H1 (cell line): ENCODE measurements around the gene C1orf74. TPM values are rescaled to one million over a fixed set of nuclear protein-coding genes. Genes with fewer than 3 reads are reported as not detected.
"Not testable (repeated sequence)": the region's sequence is repeated elsewhere in the genome, so short reads cannot be mapped to it uniquely, and the experiment has no call there.

Source experiments
- CTCF ChIA-PET: fragments of 300-600 bp; sonication (Branson Sonifier 250); formaldehyde crosslinking; loops from one replicate; lab custom pipeline; 2021; ENCODE audit not compliant: partially characterized antibody; lab: Charles Lee
- POLR2A ChIA-PET: fragments of 300-600 bp; sonication (Branson Sonifier 250); formaldehyde crosslinking; loops from one replicate; lab custom pipeline; 2021; ENCODE audit warnings: inconsistent platforms; ENCODE audit not compliant: partially characterized antibody; lab: Charles Lee
- DNase-seq, 2 experiments: peaks; one replicate each; pipeline versions ENCODE4 v3.0.0 to v3.0.0-alpha.2; 2010 to 2022; ENCODE audit warnings: low spot score in 2 of 2, low read depth in 1 of 2, mixed read lengths in 1 of 2
- FAIRE-seq: peaks from 2 replicates; lab custom pipeline; 2011; peaks lifted over from hg19 to GRCh38; lab: Jason Lieb, UNC
- H2AFZ ChIP-seq: 2 replicates; pipeline ENCODE4 v1.8.1; 2012; ENCODE audit warnings: low read length, inconsistent platforms
- H2AK5ac ChIP-seq: 2 replicates; pipeline ENCODE4 v1.6.1; 2013; ENCODE audit warnings: low read depth, low read length
- H2BK120ac ChIP-seq: replicated peaks from 2 replicates; pipeline ENCODE3; 2013; ENCODE audit warnings: low read depth, low read length, inconsistent platforms
- H2BK12ac ChIP-seq: 2 replicates; pipeline ENCODE4 v1.6.1; 2013; ENCODE audit warnings: low read depth, low read length
- H2BK15ac ChIP-seq: 2 replicates; pipeline ENCODE4 v1.6.1; 2013; ENCODE audit warnings: low read length
- H2BK20ac ChIP-seq: 2 replicates; pipeline ENCODE4 v1.6.1; 2013; ENCODE audit warnings: low read length
- H2BK5ac ChIP-seq: 2 replicates; pipeline ENCODE4 v1.6.1; 2013; ENCODE audit warnings: low read depth, low read length
- H3K14ac ChIP-seq: 2 replicates; pipeline ENCODE4 v1.6.1; 2013; ENCODE audit warnings: inconsistent platforms; ENCODE audit not compliant: insufficient read length
- H3K18ac ChIP-seq: 2 replicates; pipeline ENCODE4 v1.6.1; 2013; ENCODE audit warnings: low read length; ENCODE audit errors: extremely low read depth
- H3K23ac ChIP-seq: 2 replicates; pipeline ENCODE4 v1.6.1; 2013; ENCODE audit warnings: inconsistent platforms; ENCODE audit not compliant: insufficient read length
- H3K23me2 ChIP-seq: 2 replicates; pipeline ENCODE4 v1.6.1; 2013; ENCODE audit warnings: low read depth, low read length
- H3K27ac ChIP-seq: 2 replicates; pipeline ENCODE4 v1.6.1; 2011; ENCODE audit warnings: low read depth, low read length, inconsistent platforms
- H3K27me3 ChIP-seq, 4 experiments: replicated peaks in 1 of 4; 1 replicate in 1 of 4; 2 replicates in 3 of 4; pipeline versions ENCODE4 v1.6.1 to v1.8.1; 2011 to 2013; ENCODE audit warnings: low read length in 3 of 4, mild to moderate bottlenecking in 3 of 4, inconsistent platforms in 2 of 4, mixed read lengths in 2 of 4, moderate library complexity in 1 of 4; ENCODE audit not compliant: control insufficient read depth in 3 of 4, insufficient read depth in 3 of 4; ENCODE audit errors: extremely low read depth in 1 of 4
- H3K36me3 ChIP-seq, 4 experiments: 2 replicates each; pipeline versions ENCODE4 v1.6.1 to v1.8.1; 2011 to 2013; ENCODE audit warnings: mild to moderate bottlenecking in 4 of 4, low read length in 3 of 4, moderate library complexity in 2 of 4, control low read depth in 1 of 4, inconsistent platforms in 1 of 4; ENCODE audit not compliant: insufficient read depth in 4 of 4, control insufficient read depth in 2 of 4
- H3K4ac ChIP-seq: replicated peaks from 2 replicates; pipeline ENCODE3; 2013; ENCODE audit warnings: low read length, low read depth, mixed read lengths, inconsistent platforms; ENCODE audit not compliant: insufficient read length
- H3K4me1 ChIP-seq, 4 experiments: replicated peaks in 1 of 4; 1 replicate in 1 of 4; 2 replicates in 3 of 4; pipeline versions ENCODE4 v1.6.1 to v1.8.1; 2011 to 2013; ENCODE audit warnings: low read length in 3 of 4, inconsistent platforms in 2 of 4, mixed read lengths in 1 of 4; ENCODE audit not compliant: insufficient read depth in 4 of 4, control insufficient read depth in 3 of 4
- H3K4me2 ChIP-seq, 2 experiments: 2 replicates each; pipeline versions ENCODE4 v1.6.1 to v1.8.1; 2011 to 2013; ENCODE audit warnings: low read depth in 2 of 2, low read length in 2 of 2, control low read depth in 1 of 2, inconsistent platforms in 1 of 2, mild to moderate bottlenecking in 1 of 2; ENCODE audit not compliant: insufficient read depth in 1 of 2
- H3K4me3 ChIP-seq, 4 experiments: fragments of 200-600, 300-600 bp in 1 of 4; sonication (generic), shearing (Covaris generic), sonication (Bioruptor Twin) in 1 of 4; 2 replicates each; pipeline versions ENCODE4 v1.5.1 to v1.8.1; 2011 to 2016; ENCODE audit warnings: low read length in 4 of 4, low read depth in 3 of 4, control low read depth in 2 of 4, inconsistent platforms in 2 of 4, mild to moderate bottlenecking in 2 of 4, mixed read lengths in 1 of 4, moderate library complexity in 1 of 4; ENCODE audit not compliant: insufficient read depth in 2 of 4; ENCODE audit errors: extremely low read depth in 1 of 4
- H3K56ac ChIP-seq: replicated peaks from 2 replicates; pipeline ENCODE3; 2013; ENCODE audit warnings: low read depth, mild to moderate bottlenecking, mixed read lengths, low read length, inconsistent platforms; ENCODE audit not compliant: insufficient read length
- H3K79me1 ChIP-seq: 2 replicates; pipeline ENCODE4 v1.6.1; 2013; ENCODE audit warnings: low read depth, low read length, control low read depth
- H3K79me2 ChIP-seq, 2 experiments: 2 replicates each; pipeline versions ENCODE4 v1.6.1 to v1.8.1; 2012 to 2013; ENCODE audit warnings: low read length in 2 of 2, mild to moderate bottlenecking in 2 of 2, inconsistent platforms in 1 of 2; ENCODE audit not compliant: insufficient read depth in 2 of 2, control insufficient read depth in 1 of 2
- H3K9ac ChIP-seq, 4 experiments: replicated peaks in 1 of 4; 1 replicate in 1 of 4; 2 replicates in 3 of 4; pipeline versions ENCODE4 v1.6.1 to v1.8.1; 2011 to 2013; ENCODE audit warnings: low read depth in 3 of 4, low read length in 3 of 4, control low read depth in 2 of 4, mild to moderate bottlenecking in 2 of 4, moderate library complexity in 2 of 4, inconsistent platforms in 1 of 4; ENCODE audit errors: extremely low read depth in 1 of 4
- H3K9me3 ChIP-seq, 2 experiments: 2 replicates each; pipeline versions ENCODE4 v1.6.1 to v1.8.1; 2012 to 2013; ENCODE audit warnings: mild to moderate bottlenecking in 2 of 2, moderate library complexity in 2 of 2, control low read depth in 1 of 2, inconsistent platforms in 1 of 2, low read depth in 1 of 2, low read length in 1 of 2, mixed read lengths in 1 of 2; ENCODE audit not compliant: insufficient read depth in 2 of 2
- H4K20me1 ChIP-seq, 2 experiments: replicated peaks in 1 of 2; 2 replicates each; pipeline versions ENCODE3 to v1.8.1; 2011 to 2013; ENCODE audit warnings: inconsistent platforms in 2 of 2, low read length in 2 of 2, mild to moderate bottlenecking in 1 of 2; ENCODE audit not compliant: insufficient read depth in 2 of 2, control insufficient read depth in 1 of 2
- H4K5ac ChIP-seq: 2 replicates; pipeline ENCODE4 v1.6.1; 2013; ENCODE audit warnings: low read length, low read depth, mixed read lengths, inconsistent platforms; ENCODE audit not compliant: insufficient read length
- H4K8ac ChIP-seq: 2 replicates; pipeline ENCODE4 v1.8.0; 2013; ENCODE audit warnings: mild to moderate bottlenecking, moderate library complexity, low read length, inconsistent platforms; ENCODE audit not compliant: insufficient read depth; ENCODE audit errors: extremely low read depth
- H4K91ac ChIP-seq: replicated peaks from 2 replicates; pipeline ENCODE3; 2013; ENCODE audit warnings: low read length, mixed read lengths, inconsistent platforms; ENCODE audit not compliant: insufficient read length
- WGBS, 2 experiments: shearing (Covaris generic) in 1 of 2; methylation state at CpG; one replicate each; pipeline versions ENCODE4 v1.1.6 to v1.1.7; 2013 to 2015; ENCODE audit warnings: low lambda C conversion rate in 2 of 2, mixed read lengths in 2 of 2, inconsistent platforms in 1 of 2, low coverage in 1 of 2, missing lambda C conversion rate in 1 of 2; ENCODE audit not compliant: insufficient replicate concordance in 2 of 2, insufficient coverage in 1 of 2, insufficient read length in 1 of 2; ENCODE audit errors: extremely low coverage in 1 of 2, missing lambda C conversion rate in 1 of 2; 5-methylcytosine and 5-hydroxymethylcytosine counted together
- polyA plus RNA-seq, 7 experiments: library from polyadenylated mRNA; depleted of rRNA in 3 of 7; stranded (reverse) in 5 of 7; unstranded in 2 of 7; fragments of >200 nt in 5 of 7; fragments of 200-250 nt in 2 of 7; gene quantifications; 1 replicate in 5 of 7; 2 replicates in 1 of 7; 4 replicates in 1 of 7; pipeline versions ENCODE4 v1.2.1 to v1.2.3, GENCODE V29; 2011 to 2013; ENCODE audit warnings: missing spikeins in 2 of 7, mixed read lengths in 2 of 7
- total RNA-seq: library from RNA; stranded (reverse); fragmentation: NEBNext Ultra II Directional; extraction: Animal tissue kit (Norgen Biotek cat#: 25700); gene quantifications from 2 replicates; pipeline ENCODE4 v1.2.1, GENCODE V29; 2021

The C1orf74 gene
- total and polyA plus RNA-seq, 2 of the 8 experiments (the other 6 are each of a cell fraction or from before 2014, with no cell fraction given) = 3.1 to 3.9 TPM

- POLR2A ChIA-PET, H3K4me2 ChIP-seq, H3K14ac ChIP-seq, H3K4me1 ChIP-seq, H4K91ac ChIP-seq, H2AFZ ChIP-seq, H3K56ac ChIP-seq, H4K20me1 ChIP-seq, H2BK5ac ChIP-seq, H2BK120ac ChIP-seq, H3K23me2 ChIP-seq, H3K23ac ChIP-seq, H2BK15ac ChIP-seq, H3K4me3 ChIP-seq, H3K9me3 ChIP-seq, H3K18ac ChIP-seq, H2BK12ac ChIP-seq, H3K79me1 ChIP-seq, FAIRE-seq, H3K27me3 ChIP-seq, H3K9ac ChIP-seq, H3K4ac ChIP-seq, H4K8ac ChIP-seq, H3K27ac ChIP-seq, DNase-seq, H2AK5ac ChIP-seq, H3K79me2 ChIP-seq, H4K5ac ChIP-seq, H2BK20ac ChIP-seq: not testable (repeated sequence)
- H3K36me3 ChIP-seq = peaks cover 2 to 10% (median 5%) of the 10 kb centered on the region in 4 experiments; a peak in 7 of 8 replicates
- CTCF ChIA-PET = interaction anchor here (0.7 to 2.4 kb wide), 2 partner anchors 17 to 29 kb away, joined by 3 to 7 read pairs; no protein-coding TSS in a partner anchor
- WGBS, 2 experiments = 86% methylated on average over 3 of the region's 3 CpGs; no CpG with 5 or more reads in 1 of the 2 experiments
Measured at GRCh38 chr1:209793711-209794110, 9.4 kb upstream of the C1orf74 start.
